ENCODE data around the gene VKORC1L1.
A peak's percentile ranks its signal among the peaks of the same experiment; 100 is the strongest.
"Not testable (repeated sequence)": the region's sequence is repeated elsewhere in the genome, so short reads cannot be mapped to it uniquely, and the experiment has no call there.

The VKORC1L1 gene

DNA sequence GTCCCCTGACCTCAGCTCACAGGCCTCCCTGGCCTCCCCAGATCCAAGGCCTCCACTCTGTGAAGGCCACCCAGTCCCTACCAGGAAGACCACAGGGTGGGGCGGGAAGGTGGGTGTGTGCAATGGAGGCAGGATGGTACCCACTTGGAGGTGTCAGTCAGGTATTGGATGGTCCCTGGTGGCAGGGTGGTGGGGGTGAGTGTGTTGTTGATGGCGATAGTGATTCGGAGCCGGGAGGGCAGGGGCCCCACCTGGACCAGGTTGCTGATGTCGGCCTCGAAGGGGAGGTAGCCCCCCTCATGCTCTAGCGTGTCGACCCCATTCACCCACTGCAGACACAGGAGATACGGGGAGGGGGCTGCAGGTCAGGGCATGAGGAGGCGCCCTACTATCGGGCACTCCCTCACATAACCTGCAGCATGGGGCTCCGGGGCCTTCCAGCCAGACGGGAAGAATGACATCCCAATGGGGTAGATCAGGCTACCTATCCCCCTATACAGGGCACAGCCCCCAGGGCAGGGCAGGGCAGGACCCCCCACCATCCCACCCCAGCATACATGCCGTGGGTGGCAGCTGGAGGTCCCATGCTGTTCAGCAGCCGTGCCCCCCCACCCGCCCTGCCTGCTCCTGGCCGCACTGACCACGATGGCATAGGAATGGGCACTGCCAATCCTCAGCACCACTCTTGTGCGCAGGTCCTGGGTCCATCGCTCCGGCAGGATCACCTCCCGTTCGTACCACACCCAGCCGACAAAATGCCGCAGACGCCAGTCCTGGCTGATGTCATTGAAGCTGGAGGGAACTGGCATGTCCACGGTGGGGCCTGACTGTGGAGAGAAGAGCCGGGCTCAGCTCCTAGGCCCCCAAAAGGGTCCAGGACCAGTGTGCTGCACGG, 107.0 kb downstream of the VKORC1L1 start:
- no peak for DNase-seq

DNA sequence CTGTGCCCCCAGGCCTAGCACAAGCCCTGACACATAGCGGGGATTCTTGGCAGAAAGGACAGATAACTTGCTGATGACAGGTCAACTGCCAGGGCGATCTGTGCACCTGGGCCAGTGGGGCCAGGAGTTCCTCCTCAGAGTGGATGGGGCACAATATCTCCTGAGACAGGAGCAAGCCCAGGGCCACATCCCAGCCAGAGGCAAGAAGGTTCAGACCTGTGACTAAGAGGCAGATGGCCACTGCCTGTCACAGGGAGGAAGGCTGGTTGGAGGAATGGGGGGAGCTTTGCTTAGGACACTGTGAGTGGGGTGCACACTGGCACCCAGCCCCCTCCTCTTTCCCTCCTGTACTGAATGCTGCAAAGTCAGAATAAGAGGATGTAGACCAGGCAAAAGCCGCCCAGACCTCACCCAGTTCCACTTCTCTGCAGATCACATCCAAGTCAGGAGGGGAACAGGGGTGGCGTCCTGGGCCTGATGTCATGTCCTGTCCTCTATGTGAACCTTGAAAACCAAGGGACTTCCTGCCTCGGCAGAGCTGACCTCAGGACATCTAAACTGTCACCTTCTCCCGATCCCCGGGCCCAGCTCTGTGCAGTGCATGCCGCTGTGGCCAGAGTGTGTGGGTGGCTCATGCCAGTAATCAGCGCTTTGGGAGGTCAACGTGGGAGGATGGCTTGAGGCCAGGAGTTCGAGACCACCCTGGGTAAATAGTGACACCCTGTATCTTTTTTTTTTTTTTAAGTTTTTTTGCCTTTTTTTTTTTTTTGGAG, 107.8 kb downstream of the VKORC1L1 start:
- no peak for DNase-seq

DNA sequence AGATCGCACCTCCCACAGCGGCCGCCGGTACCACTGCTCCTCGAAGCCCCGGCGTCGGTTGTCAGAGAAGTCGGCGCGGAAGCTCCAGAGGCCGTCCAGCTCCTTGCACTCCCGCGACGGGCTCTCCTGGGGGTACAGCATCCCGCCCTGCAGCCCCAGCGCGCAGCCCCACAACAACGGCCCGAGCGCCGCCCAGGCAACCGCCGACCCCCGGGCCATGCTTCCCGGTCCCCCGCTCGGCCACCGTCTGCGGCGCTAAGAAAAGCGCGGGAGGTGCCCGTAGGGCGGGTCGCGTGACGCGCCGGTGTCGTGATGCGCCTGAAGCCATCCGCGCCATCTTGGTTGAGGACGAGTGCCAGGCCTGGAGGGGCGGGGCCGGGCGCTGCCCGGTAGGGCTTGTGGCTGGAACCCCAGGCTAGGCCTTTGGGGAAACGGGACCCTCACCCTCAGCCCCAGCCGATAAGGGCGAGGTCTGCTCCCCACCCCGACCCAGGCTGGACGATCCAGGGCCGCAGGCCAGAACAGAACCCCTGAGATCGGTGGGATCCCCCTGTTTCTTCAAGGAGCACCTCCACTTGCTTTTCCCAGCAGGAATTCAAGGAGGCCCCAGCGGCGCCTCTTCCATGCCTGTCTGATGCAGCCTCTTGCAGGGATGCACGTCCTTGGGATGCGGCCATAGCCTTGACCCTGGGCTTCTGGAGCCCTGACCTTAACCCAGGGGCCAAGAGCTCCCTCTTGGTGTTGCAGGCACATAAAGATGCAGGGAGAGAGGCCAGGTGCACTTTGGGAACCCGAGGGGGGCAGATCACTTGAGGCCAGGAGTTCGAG, 109.3 kb downstream of the VKORC1L1 start, which contains the start of gene GUSB:
Gene GUSB (minus strand): TSS at position 249 of the 828 bp plus-strand sequence. CDS start 30 bp downstream, at position 219.
- peak; percentile 80 for DNase-seq

DNA sequence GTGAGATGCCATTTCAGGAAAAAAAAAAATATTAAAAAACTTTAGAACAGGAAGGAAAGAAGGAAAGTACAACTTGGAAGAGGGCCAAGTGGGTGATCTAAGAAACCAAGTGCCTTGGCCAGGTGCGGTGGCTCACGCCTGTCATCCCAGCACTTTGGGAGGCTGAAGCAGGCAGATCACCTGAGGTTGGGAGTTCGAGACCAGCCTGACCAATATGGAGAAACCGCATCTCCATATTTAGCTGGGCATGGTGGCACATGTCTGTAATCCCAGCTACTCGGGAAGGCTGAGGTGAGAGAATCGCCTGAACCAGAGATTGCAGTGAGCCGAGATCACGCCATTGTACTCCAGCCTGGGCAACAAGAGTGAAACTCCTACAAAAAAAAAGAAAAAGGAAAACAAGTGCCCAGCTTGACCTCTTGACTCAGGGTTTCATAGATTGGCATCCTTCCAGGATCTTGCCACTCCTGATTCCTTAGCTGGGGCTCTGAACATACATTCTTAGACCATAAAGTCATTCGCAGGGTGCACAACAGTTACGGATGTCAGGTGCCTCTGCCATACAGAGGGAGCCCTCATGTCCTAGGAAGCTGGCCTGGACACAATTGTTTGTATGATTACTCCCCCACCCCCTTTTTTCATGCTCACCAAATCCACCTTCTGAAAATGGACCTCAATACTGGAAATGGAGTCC, 111.2 kb downstream of the VKORC1L1 start:
- DNase-seq = no peak

DNA sequence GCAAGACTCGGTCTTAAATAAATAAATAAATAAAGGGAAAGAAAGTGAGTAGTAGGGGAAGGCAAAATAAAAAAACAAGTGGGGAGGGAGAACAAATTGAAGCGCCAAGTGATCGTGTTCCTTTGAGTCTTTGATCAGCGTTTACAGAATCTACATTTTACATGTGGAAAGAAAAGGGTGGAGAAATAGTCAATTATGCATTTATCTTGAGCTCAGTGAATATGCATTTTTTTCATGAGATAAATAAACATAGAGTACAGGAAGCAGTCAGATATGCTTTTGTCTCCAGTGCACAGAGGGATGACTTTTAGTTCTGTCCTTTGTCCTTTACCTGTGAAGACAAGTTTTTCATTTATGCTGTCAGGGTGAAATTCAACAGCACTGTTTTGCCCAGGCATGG, 115.2 kb downstream of the VKORC1L1 start:
- no peak for DNase-seq

DNA sequence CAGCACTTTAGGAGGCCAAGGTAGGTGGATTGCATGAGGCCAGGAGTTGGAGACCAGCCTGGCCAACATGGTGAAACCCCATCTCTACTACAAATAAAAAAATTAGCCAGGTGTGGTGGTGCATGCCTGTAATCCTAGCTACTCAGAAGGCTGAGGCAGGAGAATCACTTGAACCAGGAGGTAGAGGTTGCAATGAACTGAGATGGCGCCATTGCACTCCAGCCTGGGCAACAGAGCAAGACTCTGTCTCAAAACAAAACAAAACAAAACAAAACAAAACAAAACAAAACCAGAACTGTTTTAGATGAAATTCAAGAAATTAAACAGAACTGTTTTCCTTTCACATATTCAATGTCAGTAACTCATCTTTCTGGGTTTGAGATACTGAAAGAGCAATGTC, 115.6 kb downstream of the VKORC1L1 start:
- not testable (repeated sequence) for DNase-seq

DNA sequence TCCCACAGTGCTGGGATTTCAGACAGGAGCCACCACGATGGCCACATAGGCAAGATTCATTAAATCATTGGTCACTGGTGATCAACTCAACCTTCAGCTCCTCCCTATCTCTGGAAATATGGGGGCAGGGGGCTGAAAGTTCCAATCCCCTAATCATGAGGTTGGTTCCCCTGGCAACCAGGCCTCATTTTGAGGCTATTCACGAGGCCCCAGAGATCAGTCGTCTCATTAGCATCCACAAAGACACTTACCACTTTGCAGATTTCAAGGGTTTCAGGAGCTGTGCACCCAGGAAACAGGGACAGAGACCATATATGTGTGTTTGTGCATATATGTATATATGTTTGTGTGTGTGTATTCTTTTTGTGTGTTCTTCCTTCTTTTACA, 116.8 kb downstream of the VKORC1L1 start:
- DNase-seq = no peak

DNA sequence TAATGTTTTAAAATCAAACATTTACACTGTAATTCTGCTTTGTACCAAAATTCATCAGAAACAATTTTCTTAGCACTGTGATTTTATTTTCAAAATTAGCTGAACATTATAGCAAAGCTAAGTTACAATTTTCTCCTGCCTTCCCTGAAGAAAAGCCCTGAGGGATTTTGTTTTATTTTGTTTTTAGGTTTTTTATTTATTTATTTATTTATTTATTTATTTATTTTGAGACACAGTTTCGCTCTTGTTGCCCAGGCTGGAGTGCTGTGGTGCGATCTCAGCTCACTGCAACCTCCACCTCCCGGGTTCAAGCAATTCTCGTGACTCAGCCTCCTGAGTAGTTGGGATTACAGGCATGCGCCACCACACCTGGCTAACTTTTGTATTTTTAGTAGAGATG, 119.0 kb downstream of the VKORC1L1 start:
- DNase-seq = not testable (repeated sequence)

DNA sequence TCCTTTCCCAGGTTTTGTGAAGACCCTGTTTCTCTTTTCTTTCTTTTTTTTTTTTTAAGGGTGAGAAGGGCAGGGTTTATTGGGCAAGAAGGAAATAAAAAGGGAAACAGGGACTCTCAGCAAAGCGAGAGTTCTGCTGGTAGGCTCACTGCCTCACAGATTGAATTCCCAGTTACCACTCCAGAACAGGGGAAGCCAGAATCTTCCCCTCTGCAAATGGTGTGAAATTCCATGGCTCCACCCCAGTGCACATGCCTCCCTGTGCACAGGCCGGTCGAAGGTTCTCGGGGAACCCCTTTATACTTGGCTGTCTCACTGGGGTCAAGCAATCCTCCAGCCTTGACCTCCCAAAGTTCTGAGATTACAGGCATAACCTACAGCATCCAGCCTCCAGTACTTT, 119.7 kb downstream of the VKORC1L1 start:
- DNase-seq = no peak

DNA sequence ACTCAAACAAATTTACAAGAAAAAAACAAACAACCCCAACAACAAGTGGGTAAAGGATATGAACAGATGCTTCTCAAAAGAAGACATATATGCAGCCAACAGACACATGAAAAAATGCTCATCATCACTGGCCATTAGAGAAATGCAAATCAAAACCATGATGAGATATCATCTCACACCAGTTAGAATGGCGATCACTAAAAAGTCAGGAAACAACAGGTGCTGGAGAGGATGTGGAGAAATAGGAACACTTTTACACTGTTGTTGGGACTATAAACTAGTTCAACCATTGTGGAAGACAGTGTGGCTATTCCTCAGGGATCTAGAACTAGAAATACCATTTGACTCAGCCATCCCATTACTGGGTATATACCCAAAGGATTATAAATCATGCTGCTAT, 122.1 kb downstream of the VKORC1L1 start:
- DNase-seq = not testable (repeated sequence)

DNA sequence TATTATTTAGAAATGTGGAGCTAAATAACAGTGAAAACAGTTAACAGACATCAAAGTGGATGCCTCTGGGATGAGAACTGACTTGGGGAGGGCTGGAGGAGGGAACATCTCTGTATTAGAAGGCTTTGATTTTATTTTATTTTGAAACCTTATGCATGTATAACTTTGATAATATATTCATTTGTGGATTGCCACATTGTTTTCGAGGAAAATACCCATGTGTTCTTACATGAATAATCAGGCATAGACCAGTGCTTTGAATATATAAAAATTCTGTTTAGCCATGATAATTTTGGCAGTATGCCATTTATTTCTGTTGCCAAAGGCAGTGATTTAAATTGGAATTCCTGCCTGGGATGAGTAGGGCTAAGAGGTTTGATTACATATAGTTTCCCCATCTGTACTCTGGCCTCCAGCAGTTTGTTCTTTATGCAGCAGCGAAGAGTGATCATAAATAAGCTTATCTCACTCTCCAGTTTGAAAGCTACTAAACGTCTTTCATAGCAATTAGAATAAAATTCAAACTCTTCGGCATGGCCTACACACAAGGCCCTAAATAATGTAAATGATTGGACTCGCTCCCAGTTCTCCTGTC, 128.0 kb downstream of the VKORC1L1 start:
- DNase-seq = not testable (repeated sequence)

DNA sequence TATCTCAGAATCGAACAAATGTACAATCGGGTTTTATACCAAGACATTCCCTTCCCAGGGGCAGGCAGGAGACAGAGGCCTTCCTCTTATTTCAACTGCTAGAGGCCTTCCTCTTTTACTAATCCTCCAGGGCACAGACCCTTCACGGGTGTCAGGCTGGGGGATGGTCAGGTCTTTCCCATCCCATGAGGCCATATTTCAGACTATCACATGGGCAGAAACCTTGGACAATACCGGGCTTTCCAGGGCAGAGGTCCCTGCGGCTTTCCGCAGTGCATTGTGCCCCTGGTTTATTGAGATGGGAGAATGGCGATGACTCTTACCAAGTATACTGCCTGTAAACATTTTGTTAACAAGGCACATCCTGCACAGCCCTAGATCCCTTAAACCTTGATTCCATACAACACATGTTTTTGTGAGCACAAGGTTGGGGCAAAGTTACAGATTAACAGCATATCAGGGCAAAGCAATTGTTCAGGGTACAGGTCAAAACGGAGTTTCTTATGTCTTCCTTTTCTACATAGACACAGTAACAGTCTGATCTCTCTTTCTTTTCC, 132.3 kb downstream of the VKORC1L1 start:
- not testable (repeated sequence) for DNase-seq

DNA sequence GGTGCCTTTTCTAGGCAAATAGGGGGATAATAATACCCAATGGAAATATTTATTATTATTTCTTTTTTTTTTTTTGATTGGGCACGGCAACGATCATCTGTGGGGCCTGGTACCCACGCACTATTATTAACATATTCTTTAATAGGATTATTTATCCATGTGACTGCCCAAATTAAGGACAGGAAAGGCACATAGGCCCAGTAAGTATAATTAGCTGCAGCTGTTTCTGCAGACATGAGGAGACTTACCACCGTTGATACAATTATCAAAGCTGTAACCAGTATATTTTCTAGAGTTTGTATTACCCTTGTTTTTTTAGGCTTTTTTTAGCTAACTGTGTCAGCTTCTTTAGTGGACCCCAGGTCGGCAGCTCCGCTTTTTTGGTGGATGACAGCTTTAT, 134.4 kb downstream of the VKORC1L1 start:
- no peak for DNase-seq

Data from 8988T (cell line).